Effector memory CD8-positive, alpha-beta T cell (primary cell): Measurements from ENCODE around the gene CCM2L.
A peak's percentile ranks its signal among the peaks of the same experiment; 100 is the strongest.

ENCODE experiments used
- ATAC-seq: fragments of 150-1000 bp; cut with Tn5 transposase; replicated peaks from 2 replicates; pipeline ENCODE4 v1.10.0; 2021; ENCODE audit warnings: mild to moderate bottlenecking, moderate library complexity
- DNase-seq, 3 experiments: peaks; one replicate each; pipeline ENCODE4 v3.0.0; 2021
- H3K27ac Mint-ChIP-seq, 2 donors: one replicate each; pipeline ENCODE4 v1.8.0; 2022; ENCODE audit warnings: mild to moderate bottlenecking in 2 of 2, mixed read lengths in 2 of 2, moderate library complexity in 2 of 2
- H3K27me3 Mint-ChIP-seq, 2 donors: one replicate each; pipeline ENCODE4 v1.8.0; 2022; ENCODE audit warnings: mixed read lengths in 2 of 2
- H3K36me3 Mint-ChIP-seq: one replicate; pipeline ENCODE4 v1.8.0; 2022; ENCODE audit warnings: mild to moderate bottlenecking, moderate library complexity, mixed read lengths; ENCODE audit not compliant: insufficient read depth
- H3K4me1 Mint-ChIP-seq, 2 donors: one replicate each; pipeline ENCODE4 v1.8.0; 2022; ENCODE audit warnings: low read depth in 2 of 2, mixed read lengths in 2 of 2
- H3K4me3 Mint-ChIP-seq, 2 donors: one replicate each; pipeline ENCODE4 v1.8.0; 2022; ENCODE audit warnings: mild to moderate bottlenecking in 2 of 2, mixed read lengths in 2 of 2, moderate library complexity in 2 of 2
- H3K9me3 Mint-ChIP-seq, 2 donors: one replicate each; pipeline ENCODE4 v1.8.0; 2022; ENCODE audit warnings: mixed read lengths in 2 of 2

The CCM2L gene

DNA sequence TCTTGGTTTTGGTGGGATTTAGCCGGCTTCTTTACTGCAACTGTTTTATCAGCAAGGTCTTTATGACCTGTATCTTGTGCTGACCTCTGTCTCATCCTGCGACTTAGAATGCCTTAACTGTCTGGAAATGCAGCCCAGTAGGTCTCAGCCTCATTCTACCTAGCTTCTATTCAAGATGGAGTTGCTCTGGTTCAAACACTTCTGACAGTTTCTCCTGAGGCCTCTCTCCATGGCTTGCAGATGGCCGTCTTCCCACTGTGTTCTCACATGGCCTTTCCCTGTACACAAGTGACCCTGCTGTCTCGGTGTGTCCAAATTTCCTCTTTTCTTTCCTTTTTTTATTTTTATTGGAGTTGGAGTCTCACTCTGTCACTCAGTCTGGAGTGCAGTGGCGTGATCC, 4.2 kb upstream of the CCM2L start:
- DNase-seq (no peak), ATAC-seq (no peak)
- Mint-ChIP-seq H3K27ac (no peak overlapping the region), H3K4me1 (peaks cover 4 to 5% of the 10 kb centered on the region in 2 donors), H3K9me3 (no peaks in the 10 kb centered on the region), H3K27me3 (peaks cover 11 to 29% of the 10 kb centered on the region in 2 donors), H3K36me3 (peaks cover 3% of the 10 kb centered on the region), H3K4me3 (no peak overlapping the region)

GRCh38 chr20:32006841-32007786, 3.1 kb upstream of the CCM2L start:
- H3K27me3 Mint-ChIP-seq = peaks cover 11 to 36% of the 10 kb centered on the region in 2 donors
- H3K4me3 Mint-ChIP-seq = no peak overlapping the region
- H3K9me3 Mint-ChIP-seq = no peaks in the 10 kb centered on the region
- peak overlapping the region in 1 of 2 donors; percentile 36 for H3K27ac Mint-ChIP-seq
- H3K4me1 Mint-ChIP-seq = peaks cover 4 to 5% of the 10 kb centered on the region in 2 donors
- no peak for DNase-seq
- no peak for ATAC-seq
- H3K36me3 Mint-ChIP-seq = no peaks in the 10 kb centered on the region

DNA sequence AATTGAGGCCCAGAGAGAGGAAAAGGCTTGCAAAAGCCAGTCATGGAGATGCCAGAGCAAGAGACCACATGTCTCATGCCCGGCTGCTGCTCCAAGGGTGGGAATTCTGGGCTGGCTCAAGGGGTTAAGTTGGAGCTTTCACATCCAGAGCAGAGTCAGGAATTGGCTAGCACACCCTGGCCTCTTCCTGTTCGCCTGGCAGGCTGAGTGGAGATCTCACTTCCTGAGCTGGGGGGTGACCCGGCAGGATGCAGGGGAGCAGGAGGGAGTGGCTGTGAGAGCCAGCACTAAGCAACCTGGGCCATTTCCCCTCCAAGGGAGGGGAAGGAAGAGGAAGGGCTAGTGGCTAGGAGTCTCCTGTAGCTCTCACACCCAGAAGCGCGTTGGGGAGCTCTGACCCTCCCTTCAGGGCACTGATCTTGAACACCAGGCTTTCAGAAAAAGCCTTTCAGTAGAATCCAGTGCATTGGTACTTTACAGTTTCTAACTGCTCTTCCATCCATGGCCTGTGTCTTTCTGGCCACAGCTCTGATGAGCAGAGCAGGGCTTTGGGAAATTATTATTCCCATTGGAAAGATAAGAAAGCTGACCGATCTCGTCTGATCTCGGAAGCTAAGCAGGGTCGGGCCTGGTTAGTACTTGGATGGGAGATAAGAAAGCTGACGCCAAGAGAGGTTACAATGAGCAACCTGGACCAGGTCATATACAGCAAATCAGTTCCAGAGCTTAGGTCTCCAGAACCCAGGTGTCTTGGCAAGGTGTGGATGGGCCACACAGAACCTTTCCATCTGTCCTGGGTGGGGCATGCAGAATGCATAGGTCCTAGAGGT, 2.2 kb upstream of the CCM2L start:
- peak overlapping the region in 1 of 2 donors; percentile 36 for H3K27ac Mint-ChIP-seq
- ATAC-seq (no peak), DNase-seq (no peak)
- no peaks in the 10 kb centered on the region for H3K36me3 Mint-ChIP-seq
- no peak overlapping the region for H3K4me3 Mint-ChIP-seq
- H3K27me3 Mint-ChIP-seq = peaks cover 11 to 38% of the 10 kb centered on the region in 2 donors
- peaks cover 4 to 5% of the 10 kb centered on the region in 2 donors for H3K4me1 Mint-ChIP-seq
- H3K9me3 Mint-ChIP-seq = no peaks in the 10 kb centered on the region

DNA sequence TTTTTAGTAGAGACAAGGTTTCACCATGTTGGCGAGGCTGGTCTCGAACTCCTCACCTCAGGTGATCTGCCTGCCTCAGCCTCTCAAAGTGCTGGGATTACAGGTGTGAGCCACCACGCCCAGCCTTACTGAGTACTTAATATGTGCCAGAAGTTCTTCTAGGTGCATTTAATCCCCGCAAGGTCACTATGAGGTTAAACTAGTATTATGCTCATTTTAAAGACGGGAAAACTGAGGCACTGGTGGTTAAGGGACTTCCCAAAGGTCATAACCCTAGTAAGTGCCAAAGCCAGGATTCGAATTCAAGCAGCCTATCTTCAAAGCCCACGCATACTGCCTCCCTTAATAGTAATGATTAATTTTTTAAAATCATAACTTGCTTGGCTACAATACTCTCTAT, 674 bp upstream of the CCM2L start:
- Mint-ChIP-seq H3K4me3 (no peak overlapping the region), H3K27ac (no peak overlapping the region), H3K27me3 (peaks cover 14 to 42% of the 10 kb centered on the region in 2 donors), H3K4me1 (peaks cover 4 to 5% of the 10 kb centered on the region in 2 donors), H3K9me3 (no peaks in the 10 kb centered on the region), H3K36me3 (no peaks in the 10 kb centered on the region)
- DNase-seq = no peak
- ATAC-seq = no peak

- ATAC-seq (no peak), DNase-seq (no peak)
- Mint-ChIP-seq H3K27me3 (peaks cover 25 to 53% of the 10 kb centered on the region in 2 donors), H3K27ac (no peak overlapping the region), H3K9me3 (no peaks in the 10 kb centered on the region), H3K36me3 (no peaks in the 10 kb centered on the region), H3K4me1 (peaks cover 4 to 5% of the 10 kb centered on the region in 2 donors), H3K4me3 (no peak overlapping the region)
Observed at GRCh38 chr20:32010666-32011065, 428 bp downstream of the CCM2L start.

- Mint-ChIP-seq H3K9me3 (no peaks in the 10 kb centered on the region), H3K4me3 (no peak overlapping the region), H3K27me3 (peaks cover 39 to 65% of the 10 kb centered on the region in 2 donors), H3K27ac (no peak overlapping the region), H3K36me3 (no peaks in the 10 kb centered on the region), H3K4me1 (peaks cover 4 to 5% of the 10 kb centered on the region in 2 donors)
- DNase-seq (no peak), ATAC-seq (no peak)
Observed at GRCh38 chr20:32012159-32012688, 2.0 kb downstream of the CCM2L start.

- Mint-ChIP-seq H3K4me3 (no peak overlapping the region), H3K4me1 (peaks cover 4 to 6% of the 10 kb centered on the region in 2 donors), H3K9me3 (no peaks in the 10 kb centered on the region), H3K27ac (no peak overlapping the region), H3K36me3 (no peaks in the 10 kb centered on the region), H3K27me3 (peaks cover 44 to 68% of the 10 kb centered on the region in 2 donors)
- DNase-seq (no peak), ATAC-seq (no peak)
Observed at GRCh38 chr20:32013326-32013725, 3.1 kb downstream of the CCM2L start.

- H3K27ac Mint-ChIP-seq = no peak overlapping the region
- H3K4me3 Mint-ChIP-seq = peak overlapping the region; percentile 84 to 89
- H3K4me1 Mint-ChIP-seq = peaks cover 17 to 19% of the 10 kb centered on the region in 2 donors
- H3K9me3 Mint-ChIP-seq = no peaks in the 10 kb centered on the region
- ATAC-seq = peak; percentile 64
- no peaks in the 10 kb centered on the region for H3K36me3 Mint-ChIP-seq
- peak; percentile 14 to 24 (median 23) for DNase-seq
- H3K27me3 Mint-ChIP-seq = peaks cover 77 to 86% of the 10 kb centered on the region in 2 donors
Observed at GRCh38 chr20:32017711-32018251, 7.5 kb downstream of the CCM2L start.

GRCh38 chr20:32018269-32019155, 8.3 kb downstream of the CCM2L start:
- Mint-ChIP-seq H3K4me3 (peak overlapping the region; percentile 84 to 89), H3K4me1 (peaks cover 17 to 19% of the 10 kb centered on the region in 2 donors), H3K27me3 (peaks cover 84 to 94% of the 10 kb centered on the region in 2 donors), H3K36me3 (no peaks in the 10 kb centered on the region), H3K27ac (no peak overlapping the region), H3K9me3 (no peaks in the 10 kb centered on the region)
- ATAC-seq (peak; percentile 48), DNase-seq (peak; percentile 15 to 29 (median 19))

DNA sequence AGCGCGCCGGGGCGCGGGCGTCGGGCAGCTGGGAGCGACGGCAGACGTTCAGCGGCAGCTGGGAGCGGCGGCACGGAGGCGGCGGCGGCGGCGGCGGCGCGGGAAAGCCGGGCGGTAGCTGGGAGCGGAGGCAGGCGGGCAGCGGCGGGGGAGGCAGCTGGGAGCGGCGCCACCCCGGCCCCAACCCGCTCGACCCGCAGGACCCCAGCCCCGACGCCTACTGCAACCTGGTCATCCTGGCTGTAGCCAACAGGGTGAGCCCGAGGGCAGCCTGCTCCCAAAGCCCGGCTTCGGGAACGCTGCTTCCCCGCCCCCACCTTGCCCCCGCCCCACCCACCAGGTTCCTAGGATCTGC, 8.9 kb downstream of the CCM2L start:
- Mint-ChIP-seq H3K27me3 (peaks cover 86 to 100% of the 10 kb centered on the region in 2 donors), H3K36me3 (no peaks in the 10 kb centered on the region), H3K4me3 (peak overlapping the region; percentile 93), H3K4me1 (peaks cover 17 to 19% of the 10 kb centered on the region in 2 donors), H3K9me3 (no peaks in the 10 kb centered on the region), H3K27ac (peak overlapping the region in 1 of 2 donors; percentile 81)
- no peak for DNase-seq
- ATAC-seq = no peak

DNA sequence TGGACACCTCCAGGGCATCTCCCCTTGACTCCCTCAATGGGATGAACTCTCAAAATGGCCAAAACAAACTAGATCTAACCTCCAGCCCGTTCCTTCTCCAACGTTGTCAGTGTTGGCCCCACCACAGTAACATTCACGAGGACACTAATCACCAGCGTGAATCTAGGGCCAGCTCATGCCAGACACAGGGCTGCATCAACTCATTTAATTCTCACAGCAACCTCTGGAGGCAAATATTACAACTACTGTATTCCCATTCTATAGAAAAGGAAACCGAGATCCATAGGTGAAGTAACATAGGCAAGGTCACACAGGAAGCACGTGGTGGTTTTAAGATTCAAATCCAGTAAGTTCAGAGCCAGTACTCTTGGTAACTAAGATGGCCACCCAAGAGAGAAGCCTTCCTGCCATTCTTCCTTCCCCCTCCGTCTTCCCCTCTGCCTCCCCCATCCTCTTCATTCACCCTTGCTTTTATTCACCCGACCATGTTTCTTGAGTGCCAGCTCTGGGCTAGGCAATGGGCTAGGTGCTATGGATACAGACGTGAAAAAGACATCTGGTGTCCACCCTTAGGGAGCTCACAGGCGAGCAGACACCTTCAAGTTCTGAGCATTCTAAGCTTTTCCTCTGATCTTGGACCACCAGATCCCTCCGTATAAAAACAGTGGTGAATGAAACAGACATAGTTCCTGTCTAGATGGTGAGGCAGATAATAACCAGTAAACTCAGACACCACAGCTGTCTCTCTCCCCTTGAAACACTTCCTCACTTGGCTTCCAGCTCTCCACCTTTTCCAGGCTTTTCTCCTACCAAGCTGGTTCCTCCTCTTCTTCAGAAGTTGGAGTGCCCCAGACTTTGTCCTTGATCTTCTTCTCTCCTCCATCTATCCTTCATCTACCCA, 9.6 kb downstream of the CCM2L start:
- Mint-ChIP-seq H3K9me3 (no peaks in the 10 kb centered on the region), H3K4me1 (peaks cover 17 to 19% of the 10 kb centered on the region in 2 donors), H3K27ac (peak overlapping the region in 1 of 2 donors; percentile 81), H3K36me3 (no peaks in the 10 kb centered on the region), H3K27me3 (peaks cover 88 to 100% of the 10 kb centered on the region in 2 donors), H3K4me3 (peak overlapping the region; percentile 93)
- no peak for DNase-seq
- peak; percentile 41 for ATAC-seq
